ENCODE measurements around the gene TNFRSF4. TPM values are rescaled to one million over a fixed set of nuclear protein-coding genes. Genes with fewer than 3 reads are reported as not detected.
"Not testable (repeated sequence)": the region's sequence is repeated elsewhere in the genome, so short reads cannot be mapped to it uniquely, and the experiment has no call there.

Gene TNFRSF4
- polyA plus RNA-seq, 5 donors, result 2.0 to 5.8 (median 4.1) TPM

- no peak for DNase-seq
Measured at GRCh38 chr1:1183221-1183747, 30.7 kb downstream of the TNFRSF4 start.

GRCh38 chr1:1182491-1183220, 31.3 kb downstream of the TNFRSF4 start:
- no peak for DNase-seq

GRCh38 chr1:1181938-1182410, 32.0 kb downstream of the TNFRSF4 start:
- DNase-seq, result no peak

- DNase-seq, result no peak
Measured at GRCh38 chr1:1181129-1181937, 32.6 kb downstream of the TNFRSF4 start.

- no peak for DNase-seq
Measured at GRCh38 chr1:1179983-1180861, 33.7 kb downstream of the TNFRSF4 start.

GRCh38 chr1:1179346-1179982, 34.5 kb downstream of the TNFRSF4 start:
- no peak for DNase-seq

GRCh38 chr1:1178794-1179331, 35.1 kb downstream of the TNFRSF4 start:
- no peak for DNase-seq

GRCh38 chr1:1177452-1178206, 36.3 kb downstream of the TNFRSF4 start:
- DNase-seq, result no peak

- no peak for DNase-seq
Measured at GRCh38 chr1:1176931-1177330, 37.0 kb downstream of the TNFRSF4 start.

GRCh38 chr1:1176063-1176761, 37.7 kb downstream of the TNFRSF4 start:
- DNase-seq, result not testable (repeated sequence)

- DNase-seq, result no peak
Measured at GRCh38 chr1:1175221-1176062, 38.5 kb downstream of the TNFRSF4 start.

- peak in 1 of 2 donors; percentile 47 for DNase-seq
Measured at GRCh38 chr1:1173793-1174415, 40.0 kb downstream of the TNFRSF4 start, which contains the start of gene TTLL10. Gene TTLL10, plus strand, starts transcription at chr1:1173880. Its CDS starts 5,336 bp downstream, at chr1:1179216.

- no peak for DNase-seq
Measured at GRCh38 chr1:1173061-1173792, 40.7 kb downstream of the TNFRSF4 start.

- DNase-seq, result no peak
Measured at GRCh38 chr1:1171546-1172340, 42.2 kb downstream of the TNFRSF4 start.

- DNase-seq, result no peak
Measured at GRCh38 chr1:1171161-1171545, 42.8 kb downstream of the TNFRSF4 start.
